ENCODE data around the gene PTPRN2.
"Not testable (repeated sequence)": the region's sequence is repeated elsewhere in the genome, so short reads cannot be mapped to it uniquely, and the experiment has no call there.

Gene PTPRN2

GRCh38 chr7:158160199-158160598, 427.4 kb downstream of the PTPRN2 start:
- Mint-ChIP-seq H3K9me3 (peaks cover 21 to 27% of the 10 kb centered on the region in 2 donors), H3K4me3 (no peak overlapping the region), H3K27me3 (no peaks in the 10 kb centered on the region), H3K36me3 (ENCODE audit: insufficient read depth) (no peaks in the 10 kb centered on the region), H3K4me1 (ENCODE audit: low read depth in 2 of 2) (no peaks in the 10 kb centered on the region), H3K27ac (no peak overlapping the region)
- no peak for DNase-seq
- no peak for ATAC-seq (replicated peaks)

GRCh38 chr7:158157460-158157859, 430.2 kb downstream of the PTPRN2 start:
- H3K27me3 Mint-ChIP-seq = no peaks in the 10 kb centered on the region
- no peak for DNase-seq
- no peak overlapping the region for H3K4me3 Mint-ChIP-seq
- no peak overlapping the region for H3K27ac Mint-ChIP-seq
- H3K4me1 Mint-ChIP-seq (ENCODE audit: low read depth in 2 of 2) = no peaks in the 10 kb centered on the region
- H3K36me3 Mint-ChIP-seq (ENCODE audit: insufficient read depth) = no peaks in the 10 kb centered on the region
- ATAC-seq (replicated peaks) = no peak
- peaks cover 7 to 11% of the 10 kb centered on the region in 2 donors for H3K9me3 Mint-ChIP-seq

GRCh38 chr7:158151273-158151672, 436.4 kb downstream of the PTPRN2 start:
- H3K4me1 Mint-ChIP-seq (ENCODE audit: low read depth in 2 of 2); H3K36me3 Mint-ChIP-seq (ENCODE audit: insufficient read depth); H3K9me3 Mint-ChIP-seq; H3K27me3 Mint-ChIP-seq; H3K4me3 Mint-ChIP-seq; H3K27ac Mint-ChIP-seq; ATAC-seq (replicated peaks): not testable (repeated sequence)
- DNase-seq = peak in 1 of 3 experiments; percentile 2

- no peaks in the 10 kb centered on the region for H3K4me1 Mint-ChIP-seq (ENCODE audit: low read depth in 2 of 2)
- DNase-seq = no peak
- no peak for ATAC-seq (replicated peaks)
- H3K36me3 Mint-ChIP-seq (ENCODE audit: insufficient read depth) = no peaks in the 10 kb centered on the region
- H3K27ac Mint-ChIP-seq = no peak overlapping the region
- H3K27me3 Mint-ChIP-seq = no peaks in the 10 kb centered on the region
- H3K4me3 Mint-ChIP-seq = no peak overlapping the region
- peaks cover under 1 to 2% of the 10 kb centered on the region in 2 donors for H3K9me3 Mint-ChIP-seq
These were observed 437.4 kb downstream of the PTPRN2 start for GRCh38 chr7:158150234-158150633.

GRCh38 chr7:158147431-158147830, 440.2 kb downstream of the PTPRN2 start:
- DNase-seq; ATAC-seq (replicated peaks); H3K36me3 Mint-ChIP-seq (ENCODE audit: insufficient read depth); H3K9me3 Mint-ChIP-seq; H3K27ac Mint-ChIP-seq; H3K4me3 Mint-ChIP-seq; H3K27me3 Mint-ChIP-seq; H3K4me1 Mint-ChIP-seq (ENCODE audit: low read depth in 2 of 2): not testable (repeated sequence)

- Mint-ChIP-seq H3K4me3 (no peak overlapping the region), H3K9me3 (no peaks in the 10 kb centered on the region), H3K36me3 (ENCODE audit: insufficient read depth) (no peaks in the 10 kb centered on the region), H3K4me1 (ENCODE audit: low read depth in 2 of 2) (no peaks in the 10 kb centered on the region), H3K27ac (no peak overlapping the region), H3K27me3 (no peaks in the 10 kb centered on the region)
- no peak for DNase-seq
- ATAC-seq (replicated peaks) = no peak
These were observed 442.3 kb downstream of the PTPRN2 start for GRCh38 chr7:158145370-158145769.

- DNase-seq (no peak), ATAC-seq (replicated peaks) (no peak)
- Mint-ChIP-seq H3K9me3 (no peaks in the 10 kb centered on the region), H3K27me3 (no peaks in the 10 kb centered on the region), H3K4me1 (ENCODE audit: low read depth in 2 of 2) (no peaks in the 10 kb centered on the region), H3K27ac (no peak overlapping the region), H3K36me3 (ENCODE audit: insufficient read depth) (no peaks in the 10 kb centered on the region), H3K4me3 (no peak overlapping the region)
These were observed 444.2 kb downstream of the PTPRN2 start for GRCh38 chr7:158143196-158144120.

- Mint-ChIP-seq H3K36me3 (ENCODE audit: insufficient read depth) (no peaks in the 10 kb centered on the region), H3K27me3 (no peaks in the 10 kb centered on the region), H3K9me3 (no peaks in the 10 kb centered on the region), H3K4me3 (no peak overlapping the region), H3K27ac (no peak overlapping the region), H3K4me1 (ENCODE audit: low read depth in 2 of 2) (no peaks in the 10 kb centered on the region)
- DNase-seq (no peak), ATAC-seq (replicated peaks) (no peak)
These were observed 445.0 kb downstream of the PTPRN2 start for GRCh38 chr7:158142657-158143056.

GRCh38 chr7:158141806-158142518, 445.7 kb downstream of the PTPRN2 start:
- no peak for DNase-seq
- H3K4me3 Mint-ChIP-seq = no peak overlapping the region
- H3K27me3 Mint-ChIP-seq = no peaks in the 10 kb centered on the region
- H3K36me3 Mint-ChIP-seq (ENCODE audit: insufficient read depth) = no peaks in the 10 kb centered on the region
- no peaks in the 10 kb centered on the region for H3K9me3 Mint-ChIP-seq
- H3K27ac Mint-ChIP-seq = no peak overlapping the region
- no peak for ATAC-seq (replicated peaks)
- no peaks in the 10 kb centered on the region for H3K4me1 Mint-ChIP-seq (ENCODE audit: low read depth in 2 of 2)

- no peak for ATAC-seq (replicated peaks)
These were observed 446.4 kb downstream of the PTPRN2 start for GRCh38 chr7:158141221-158141582.

GRCh38 chr7:158140538-158141220, 446.9 kb downstream of the PTPRN2 start:
- H3K9me3 Mint-ChIP-seq = no peaks in the 10 kb centered on the region
- no peak for ATAC-seq (replicated peaks)

More at GRCh38 chr7:158141221-158141582, 446.4 kb downstream of the PTPRN2 start:
- H3K4me1 Mint-ChIP-seq (ENCODE audit: low read depth in 2 of 2) = no peaks in the 10 kb centered on the region
- H3K27me3 Mint-ChIP-seq = no peaks in the 10 kb centered on the region
- H3K36me3 Mint-ChIP-seq (ENCODE audit: insufficient read depth) = no peaks in the 10 kb centered on the region
- H3K9me3 Mint-ChIP-seq = no peaks in the 10 kb centered on the region
- no peak overlapping the region for H3K27ac Mint-ChIP-seq
- DNase-seq = no peak
- H3K4me3 Mint-ChIP-seq = no peak overlapping the region

GRCh38 chr7:158139499-158139898, 448.1 kb downstream of the PTPRN2 start:
- DNase-seq = no peak
- ATAC-seq (replicated peaks) = no peak
- H3K36me3 Mint-ChIP-seq (ENCODE audit: insufficient read depth) = no peaks in the 10 kb centered on the region
- no peaks in the 10 kb centered on the region for H3K27me3 Mint-ChIP-seq
- H3K4me1 Mint-ChIP-seq (ENCODE audit: low read depth in 2 of 2) = no peaks in the 10 kb centered on the region
- no peaks in the 10 kb centered on the region for H3K9me3 Mint-ChIP-seq
- no peak overlapping the region for H3K4me3 Mint-ChIP-seq
- H3K27ac Mint-ChIP-seq = no peak overlapping the region

More at GRCh38 chr7:158140538-158141220, 446.9 kb downstream of the PTPRN2 start:
- Mint-ChIP-seq H3K4me3 (no peak overlapping the region), H3K27ac (no peak overlapping the region), H3K36me3 (ENCODE audit: insufficient read depth) (no peaks in the 10 kb centered on the region), H3K4me1 (ENCODE audit: low read depth in 2 of 2) (no peaks in the 10 kb centered on the region), H3K27me3 (no peaks in the 10 kb centered on the region)
- no peak for DNase-seq

- Mint-ChIP-seq H3K36me3 (ENCODE audit: insufficient read depth) (no peaks in the 10 kb centered on the region), H3K27me3 (no peaks in the 10 kb centered on the region), H3K27ac (no peak overlapping the region)
These were observed 449.4 kb downstream of the PTPRN2 start for GRCh38 chr7:158138329-158138597.

More at GRCh38 chr7:158138329-158138597, 449.4 kb downstream of the PTPRN2 start:
- no peaks in the 10 kb centered on the region for H3K4me1 Mint-ChIP-seq (ENCODE audit: low read depth in 2 of 2)
- DNase-seq (no peak), ATAC-seq (replicated peaks) (no peak)
- no peaks in the 10 kb centered on the region for H3K9me3 Mint-ChIP-seq
- H3K4me3 Mint-ChIP-seq = no peak overlapping the region

Data from effector memory CD8-positive, alpha-beta T cell (primary cell).